Activated CD8-positive, alpha-beta memory T cell treated with anti-CD3 and anti-CD28 coated beads for 4 hours (primary cell): ENCODE data around the gene FUT3.
"Not testable (repeated sequence)": the region's sequence is repeated elsewhere in the genome, so short reads cannot be mapped to it uniquely, and the experiment has no call there.

Experiments used
- DNase-seq, 2 donors: peaks; one replicate each; pipeline ENCODE4 v3.0.0-alpha.2; 2020; ENCODE audit warnings: low read depth in 2 of 2

The FUT3 gene

GRCh38 chr19:5882421-5882968 is 31.2 kb upstream of the FUT3 start:
- no peak for DNase-seq

GRCh38 chr19:5881543-5882299 is 30.5 kb upstream of the FUT3 start:
- DNase-seq = no peak

- no peak for DNase-seq
Observed at GRCh38 chr19:5880604-5881078, 29.4 kb upstream of the FUT3 start.

- DNase-seq = no peak
Observed at GRCh38 chr19:5880196-5880595, 28.9 kb upstream of the FUT3 start.

GRCh38 chr19:5877882-5878281 is 26.6 kb upstream of the FUT3 start:
- DNase-seq = no peak

- DNase-seq = no peak
Observed at GRCh38 chr19:5877427-5877826, 26.2 kb upstream of the FUT3 start.

- not testable (repeated sequence) for DNase-seq
Observed at GRCh38 chr19:5874496-5874895, 23.2 kb upstream of the FUT3 start.

GRCh38 chr19:5873617-5874199 is 22.5 kb upstream of the FUT3 start:
- no peak for DNase-seq

- DNase-seq = no peak
Observed at GRCh38 chr19:5870986-5871394, 19.7 kb upstream of the FUT3 start.

- no peak for DNase-seq
Observed at GRCh38 chr19:5867201-5868136, 16.2 kb upstream of the FUT3 start.

GRCh38 chr19:5865772-5866171 is 14.5 kb upstream of the FUT3 start:
- no peak for DNase-seq

GRCh38 chr19:5864725-5865486 is 13.7 kb upstream of the FUT3 start:
- no peak for DNase-seq

GRCh38 chr19:5864013-5864720 is 12.9 kb upstream of the FUT3 start:
- no peak for DNase-seq

- no peak for DNase-seq
Observed at GRCh38 chr19:5863030-5863665, 11.9 kb upstream of the FUT3 start.

GRCh38 chr19:5857203-5858081 is 6.2 kb upstream of the FUT3 start:
- no peak for DNase-seq

GRCh38 chr19:5855151-5855550 is 3.9 kb upstream of the FUT3 start:
- not testable (repeated sequence) for DNase-seq

- DNase-seq = not testable (repeated sequence)
Observed at GRCh38 chr19:5854121-5854520, 2.9 kb upstream of the FUT3 start.

GRCh38 chr19:5850743-5851293 is 431 bp downstream of the FUT3 start:
- no peak for DNase-seq

- no peak for DNase-seq
Observed at GRCh38 chr19:5850189-5850588, 1.1 kb downstream of the FUT3 start.
